Measurements from ENCODE around the gene CD248. TPM values are rescaled to one million over a fixed set of nuclear protein-coding genes. Genes with fewer than 3 reads are reported as not detected.
A peak's percentile ranks its signal among the peaks of the same experiment; 100 is the strongest.
"Not testable (repeated sequence)": the region's sequence is repeated elsewhere in the genome, so short reads cannot be mapped to it uniquely, and the experiment has no call there.

CD248 gene
- total RNA-seq, 4 donors from 2014 or later: 29.9 to 69.7 (median 47.3) TPM

GRCh38 chr11:66312549-66313320 lies 4.1 kb downstream of the CD248 start:
- H3K4me3 ChIP-seq: peak overlapping the region; percentile 39 to 57 (median 54)
- no peaks in the 10 kb centered on the region for H3K9me3 ChIP-seq
- H3K4me1 ChIP-seq: peaks cover 0 to 53% (median 24%) of the 10 kb centered on the region in 4 donors
- H3K27ac ChIP-seq: peak overlapping the region; percentile 83 to 89 (median 88)
- peak; percentile 100 for DNase-seq (ENCODE audit: low spot score in 2 of 2)
- no peaks in the 10 kb centered on the region for H3K36me3 ChIP-seq
- peaks cover 0 to 5% of the 10 kb centered on the region in 2 donors for H3K27me3 ChIP-seq
- 1 to 4% methylated on average over 37 to 39 of the region's 52 CpGs for WGBS, 2 donors
- TF ChIP-seq EP300 (IDR thresholded peaks at IDR 0.05) (peak in 1 of 2 donors; percentile 59), POLR2A (IDR thresholded peaks at IDR 0.05) (peak; percentile 50 to 55), CTCF (IDR thresholded peaks at IDR 0.05) (no peak)

GRCh38 chr11:66311965-66312548 lies 4.8 kb downstream of the CD248 start:
- Histone ChIP-seq H3K36me3 (no peaks in the 10 kb centered on the region), H3K27me3 (peaks cover 0 to 5% of the 10 kb centered on the region in 2 donors), H3K4me1 (peaks cover 0 to 47% (median 17%) of the 10 kb centered on the region in 4 donors), H3K27ac (peak overlapping the region; percentile 76 to 89 (median 86)), H3K4me3 (peak overlapping the region; percentile 39 to 57 (median 54)), H3K9me3 (no peaks in the 10 kb centered on the region)
- peak; percentile 87 to 92 for DNase-seq (ENCODE audit: low spot score in 2 of 2)
- 0 to 1% methylated on average over 36 to 40 of the region's 44 CpGs for WGBS, 2 donors
- TF ChIP-seq CTCF (IDR thresholded peaks at IDR 0.05): peak in 3 of 5 experiments; percentile 22 to 98 (median 97)
- TF ChIP-seq EP300 (IDR thresholded peaks at IDR 0.05): peak in 1 of 2 donors; percentile 59
- TF ChIP-seq POLR2A (IDR thresholded peaks at IDR 0.05): peak in 1 of 2 donors; percentile 65

- H3K4me3 ChIP-seq: peak overlapping the region; percentile 39 to 57 (median 54)
- H3K27me3 ChIP-seq: peaks cover 0 to 5% of the 10 kb centered on the region in 2 donors
- peaks cover 0 to 41% (median 12%) of the 10 kb centered on the region in 4 donors for H3K4me1 ChIP-seq
- no peak for TF ChIP-seq EP300 (IDR thresholded peaks at IDR 0.05)
- no peak for TF ChIP-seq POLR2A (IDR thresholded peaks at IDR 0.05)
- peak in 3 of 5 experiments; percentile 89 to 91 (median 91) for TF ChIP-seq CTCF (IDR thresholded peaks at IDR 0.05)
- no peaks in the 10 kb centered on the region for H3K36me3 ChIP-seq
- no peak for DNase-seq (ENCODE audit: low spot score in 2 of 2)
- H3K9me3 ChIP-seq: no peaks in the 10 kb centered on the region
- H3K27ac ChIP-seq: peak overlapping the region; percentile 76 to 89 (median 86)
- 26 to 27% methylated on average over 25 to 26 of the region's 26 CpGs for WGBS, 2 donors
These were observed 5.3 kb downstream of the CD248 start for GRCh38 chr11:66311470-66311964.

GRCh38 chr11:66310803-66311440 lies 5.9 kb downstream of the CD248 start:
- DNase-seq (ENCODE audit: low spot score in 2 of 2); H3K36me3 ChIP-seq; H3K9me3 ChIP-seq; H3K27me3 ChIP-seq; H3K4me3 ChIP-seq: not testable (repeated sequence)
- peaks cover 0 to 35% (median 8%) of the 10 kb centered on the region in 4 donors for H3K4me1 ChIP-seq
- H3K27ac ChIP-seq: peak overlapping the region in 1 of 4 donors; percentile 89
- 79 to 84% methylated on average over 18 of the region's 18 CpGs for WGBS, 2 donors

- DNase-seq (ENCODE audit: low spot score in 2 of 2): no peak
- Histone ChIP-seq H3K27ac (no peak overlapping the region), H3K36me3 (no peaks in the 10 kb centered on the region), H3K9me3 (no peaks in the 10 kb centered on the region), H3K4me3 (no peak overlapping the region), H3K4me1 (peaks cover 0 to 29% (median 8%) of the 10 kb centered on the region in 4 donors), H3K27me3 (no peaks in the 10 kb centered on the region)
- 82 to 91% methylated on average over 8 of the region's 8 CpGs for WGBS, 2 donors
- TF ChIP-seq CTCF (IDR thresholded peaks at IDR 0.05) (no peak), POLR2A (IDR thresholded peaks at IDR 0.05) (no peak), EP300 (IDR thresholded peaks at IDR 0.05) (no peak)
These were observed 6.5 kb downstream of the CD248 start for GRCh38 chr11:66310324-66310723.
